Activated T-cell treated with anti-CD3 and anti-CD28 coated beads, Interleukin-2, amount 50 U/mL, for 4 hours (primary cell): ENCODE results near the gene TSPAN18. TPM values are rescaled to one million over a fixed set of nuclear protein-coding genes. Genes with fewer than 3 reads are reported as not detected.

Experiments used
- ATAC-seq, 2 donors: fragments of 200-7000 bp; cut with Tn5 transposase; one replicate each; pipeline ENCODE4 v1.10.0; 2021
- DNase-seq: peaks from one replicate; pipeline ENCODE4 v3.0.0-alpha.2; 2020
- H3K27me3 Mint-ChIP-seq: one replicate; pipeline ENCODE4 v1.8.0; 2021; ENCODE audit warnings: low read depth, mixed read lengths
- H3K36me3 Mint-ChIP-seq: one replicate; pipeline ENCODE4 v1.8.0; 2022; ENCODE audit warnings: mixed read lengths; ENCODE audit not compliant: insufficient read depth
- H3K4me1 Mint-ChIP-seq: one replicate; pipeline ENCODE4 v1.8.0; 2021; ENCODE audit warnings: low read depth, mixed read lengths
- H3K4me3 Mint-ChIP-seq: one replicate; pipeline ENCODE4 v1.8.0; 2021; ENCODE audit warnings: mild to moderate bottlenecking, moderate library complexity, mixed read lengths
- H3K9me3 Mint-ChIP-seq: one replicate; pipeline ENCODE4 v1.8.0; 2021; ENCODE audit warnings: mixed read lengths
- total RNA-seq, 3 donors: library from RNA; stranded (reverse); gene quantifications; one replicate each; pipeline ENCODE4 v1.2.1, GENCODE V29; 2021

Gene TSPAN18
- total RNA-seq, 3 donors from 2014 or later = 0.84 to 2.0 (median 1.5) TPM

GRCh38 chr11:44854741-44855492 lies 128.2 kb downstream of the TSPAN18 start:
- peaks cover 18% of the 10 kb centered on the region for H3K4me1 Mint-ChIP-seq
- H3K9me3 Mint-ChIP-seq = no peaks in the 10 kb centered on the region
- ATAC-seq = peak in 1 of 2 donors; percentile 32
- peaks cover 2% of the 10 kb centered on the region for H3K27me3 Mint-ChIP-seq
- H3K36me3 Mint-ChIP-seq = peaks cover 8% of the 10 kb centered on the region
- no peak for DNase-seq
- H3K4me3 Mint-ChIP-seq = no peak overlapping the region

GRCh38 chr11:44855493-44855849 lies 128.7 kb downstream of the TSPAN18 start:
- H3K36me3 Mint-ChIP-seq = peaks cover 9% of the 10 kb centered on the region
- H3K27me3 Mint-ChIP-seq = peaks cover 2% of the 10 kb centered on the region
- ATAC-seq (peak; percentile 91 to 95), DNase-seq (no peak)
- peaks cover 23% of the 10 kb centered on the region for H3K4me1 Mint-ChIP-seq
- no peak overlapping the region for H3K4me3 Mint-ChIP-seq
- H3K9me3 Mint-ChIP-seq = no peaks in the 10 kb centered on the region

- peaks cover 4% of the 10 kb centered on the region for H3K27me3 Mint-ChIP-seq
Measured at GRCh38 chr11:44857490-44858090, 130.8 kb downstream of the TSPAN18 start.

GRCh38 chr11:44858796-44859527 lies 132.2 kb downstream of the TSPAN18 start:
- no peaks in the 10 kb centered on the region for H3K9me3 Mint-ChIP-seq
- H3K4me3 Mint-ChIP-seq = no peak overlapping the region
- no peak for DNase-seq
- no peak for ATAC-seq
- peaks cover 46% of the 10 kb centered on the region for H3K4me1 Mint-ChIP-seq
- H3K27me3 Mint-ChIP-seq = peaks cover 4% of the 10 kb centered on the region
- H3K36me3 Mint-ChIP-seq = peaks cover 12% of the 10 kb centered on the region

More at GRCh38 chr11:44857490-44858090, 130.8 kb downstream of the TSPAN18 start:
- Mint-ChIP-seq H3K4me3 (no peak overlapping the region), H3K4me1 (peaks cover 42% of the 10 kb centered on the region), H3K36me3 (peaks cover 8% of the 10 kb centered on the region), H3K9me3 (no peaks in the 10 kb centered on the region)
- no peak for ATAC-seq
- DNase-seq = no peak

- H3K4me1 Mint-ChIP-seq = peaks cover 46% of the 10 kb centered on the region
- DNase-seq (no peak), ATAC-seq (no peak)
- no peak overlapping the region for H3K4me3 Mint-ChIP-seq
- peaks cover 4% of the 10 kb centered on the region for H3K27me3 Mint-ChIP-seq
- H3K36me3 Mint-ChIP-seq = peaks cover 12% of the 10 kb centered on the region
- no peaks in the 10 kb centered on the region for H3K9me3 Mint-ChIP-seq
Measured at GRCh38 chr11:44859528-44859925, 132.8 kb downstream of the TSPAN18 start.

GRCh38 chr11:44860346-44860745 lies 133.6 kb downstream of the TSPAN18 start:
- H3K27me3 Mint-ChIP-seq = peaks cover 7% of the 10 kb centered on the region
- no peak overlapping the region for H3K4me3 Mint-ChIP-seq
- peaks cover 18% of the 10 kb centered on the region for H3K36me3 Mint-ChIP-seq
- no peak for DNase-seq
- no peak for ATAC-seq
- H3K4me1 Mint-ChIP-seq = peaks cover 42% of the 10 kb centered on the region
- H3K9me3 Mint-ChIP-seq = no peaks in the 10 kb centered on the region

- Mint-ChIP-seq H3K9me3 (no peaks in the 10 kb centered on the region), H3K4me1 (peaks cover 35% of the 10 kb centered on the region), H3K27me3 (peaks cover 5% of the 10 kb centered on the region), H3K36me3 (peaks cover 19% of the 10 kb centered on the region), H3K4me3 (no peak overlapping the region)
- peak; percentile 69 for DNase-seq
- ATAC-seq = peak; percentile 99 to 100
Measured at GRCh38 chr11:44861849-44862557, 135.2 kb downstream of the TSPAN18 start.

- Mint-ChIP-seq H3K9me3 (no peaks in the 10 kb centered on the region), H3K4me1 (peaks cover 35% of the 10 kb centered on the region), H3K27me3 (peaks cover 5% of the 10 kb centered on the region), H3K4me3 (no peak overlapping the region), H3K36me3 (peaks cover 19% of the 10 kb centered on the region)
- no peak for DNase-seq
- ATAC-seq = no peak
Measured at GRCh38 chr11:44862558-44863101, 135.9 kb downstream of the TSPAN18 start.

GRCh38 chr11:44863231-44863630 lies 136.5 kb downstream of the TSPAN18 start:
- Mint-ChIP-seq H3K27me3 (peaks cover 5% of the 10 kb centered on the region), H3K36me3 (peaks cover 19% of the 10 kb centered on the region), H3K4me3 (no peak overlapping the region), H3K9me3 (no peaks in the 10 kb centered on the region), H3K4me1 (peaks cover 35% of the 10 kb centered on the region)
- DNase-seq = no peak
- no peak for ATAC-seq

GRCh38 chr11:44865866-44866272 lies 139.1 kb downstream of the TSPAN18 start:
- H3K4me3 Mint-ChIP-seq = no peak overlapping the region
- H3K27me3 Mint-ChIP-seq = peaks cover 5% of the 10 kb centered on the region
- peaks cover 4% of the 10 kb centered on the region for H3K9me3 Mint-ChIP-seq
- DNase-seq = no peak
- H3K4me1 Mint-ChIP-seq = peaks cover 20% of the 10 kb centered on the region
- no peak for ATAC-seq
- H3K36me3 Mint-ChIP-seq = peaks cover 30% of the 10 kb centered on the region

GRCh38 chr11:44866286-44866685 lies 139.5 kb downstream of the TSPAN18 start:
- peaks cover 3% of the 10 kb centered on the region for H3K27me3 Mint-ChIP-seq

GRCh38 chr11:44868021-44868420 lies 141.3 kb downstream of the TSPAN18 start:
- DNase-seq (no peak), ATAC-seq (no peak)
- Mint-ChIP-seq H3K4me1 (peaks cover under 1% of the 10 kb centered on the region), H3K4me3 (no peak overlapping the region), H3K9me3 (peaks cover 9% of the 10 kb centered on the region), H3K36me3 (peaks cover 32% of the 10 kb centered on the region), H3K27me3 (peaks cover 3% of the 10 kb centered on the region)

More at GRCh38 chr11:44866286-44866685, 139.5 kb downstream of the TSPAN18 start:
- ATAC-seq = no peak
- Mint-ChIP-seq H3K4me1 (peaks cover 17% of the 10 kb centered on the region), H3K4me3 (no peak overlapping the region), H3K9me3 (peaks cover 8% of the 10 kb centered on the region), H3K36me3 (peaks cover 34% of the 10 kb centered on the region)
- no peak for DNase-seq

- ATAC-seq = no peak
- H3K4me3 Mint-ChIP-seq = no peak overlapping the region
- DNase-seq = no peak
- H3K27me3 Mint-ChIP-seq = peaks cover 3% of the 10 kb centered on the region
- H3K4me1 Mint-ChIP-seq = no peaks in the 10 kb centered on the region
- peaks cover 9% of the 10 kb centered on the region for H3K9me3 Mint-ChIP-seq
- H3K36me3 Mint-ChIP-seq = peaks cover 32% of the 10 kb centered on the region
Measured at GRCh38 chr11:44868455-44869421, 142.0 kb downstream of the TSPAN18 start.
